ENCODE results near the gene NONO.
"Not testable (repeated sequence)": the region's sequence is repeated elsewhere in the genome, so short reads cannot be mapped to it uniquely, and the experiment has no call there.

The NONO gene

GRCh38 chrX:71282514-71283402, 677 bp upstream of the NONO start:
- DNase-seq (ENCODE audit: low read depth in 2 of 2, low spot score in 1 of 2), result peak; percentile 12 to 42

GRCh38 chrX:71285929-71286328, 2.5 kb downstream of the NONO start:
- DNase-seq (ENCODE audit: low read depth in 2 of 2, low spot score in 1 of 2), result no peak

GRCh38 chrX:71291381-71291780, 7.9 kb downstream of the NONO start:
- no peak for DNase-seq (ENCODE audit: low read depth in 2 of 2, low spot score in 1 of 2)

GRCh38 chrX:71292669-71293365, 9.4 kb downstream of the NONO start:
- DNase-seq (ENCODE audit: low read depth in 2 of 2, low spot score in 1 of 2), result no peak

GRCh38 chrX:71296806-71297205, 13.4 kb downstream of the NONO start:
- no peak for DNase-seq (ENCODE audit: low read depth in 2 of 2, low spot score in 1 of 2)

GRCh38 chrX:71298119-71298518, 14.7 kb downstream of the NONO start:
- DNase-seq (ENCODE audit: low read depth in 2 of 2, low spot score in 1 of 2), result no peak

- not testable (repeated sequence) for DNase-seq (ENCODE audit: low read depth in 2 of 2, low spot score in 1 of 2)
These were observed 16.6 kb downstream of the NONO start for GRCh38 chrX:71300064-71300463.

- not testable (repeated sequence) for DNase-seq (ENCODE audit: low read depth in 2 of 2, low spot score in 1 of 2)
These were observed 17.1 kb downstream of the NONO start for GRCh38 chrX:71300495-71300894.

- DNase-seq (ENCODE audit: low read depth in 2 of 2, low spot score in 1 of 2), result no peak
These were observed 17.9 kb downstream of the NONO start, which contains the start of gene ITGB1BP2 for GRCh38 chrX:71301195-71301924. Gene ITGB1BP2 (plus strand): TSS chrX:71301750. CDS start chrX:71301807, 57 bp downstream.

GRCh38 chrX:71302461-71303213, 19.2 kb downstream of the NONO start:
- DNase-seq (ENCODE audit: low read depth in 2 of 2, low spot score in 1 of 2), result no peak

- no peak for DNase-seq (ENCODE audit: low read depth in 2 of 2, low spot score in 1 of 2)
These were observed 21.1 kb downstream of the NONO start for GRCh38 chrX:71304561-71304960.

- DNase-seq (ENCODE audit: low read depth in 2 of 2, low spot score in 1 of 2), result no peak
These were observed 32.5 kb downstream of the NONO start for GRCh38 chrX:71315917-71316316.

- DNase-seq (ENCODE audit: low read depth in 2 of 2, low spot score in 1 of 2), result not testable (repeated sequence)
These were observed 33.5 kb downstream of the NONO start for GRCh38 chrX:71316959-71317358.

- no peak for DNase-seq (ENCODE audit: low read depth in 2 of 2, low spot score in 1 of 2)
These were observed 36.7 kb downstream of the NONO start for GRCh38 chrX:71320126-71320525.

- no peak for DNase-seq (ENCODE audit: low read depth in 2 of 2, low spot score in 1 of 2)
These were observed 38.3 kb downstream of the NONO start for GRCh38 chrX:71321731-71322130.

GRCh38 chrX:71324452-71324851, 41.0 kb downstream of the NONO start:
- DNase-seq (ENCODE audit: low read depth in 2 of 2, low spot score in 1 of 2), result not testable (repeated sequence)

GRCh38 chrX:71326394-71326793, 43.0 kb downstream of the NONO start:
- DNase-seq (ENCODE audit: low read depth in 2 of 2, low spot score in 1 of 2), result no peak

GRCh38 chrX:71349151-71349665, 65.8 kb downstream of the NONO start:
- DNase-seq (ENCODE audit: low read depth in 2 of 2, low spot score in 1 of 2), result not testable (repeated sequence)

GRCh38 chrX:71349867-71350266, 66.4 kb downstream of the NONO start:
- DNase-seq (ENCODE audit: low read depth in 2 of 2, low spot score in 1 of 2), result not testable (repeated sequence)

Measured in stimulated activated CD8-positive, alpha-beta memory T cell treated with anti-CD3 and anti-CD28 coated beads, Interleukin-4, amount 100 ng/mL, for 4 hours (primary cell).